CD4-positive, CD25-positive, alpha-beta regulatory T cell (primary cell): ENCODE results near the gene PRDM12. TPM values are rescaled to one million over a fixed set of nuclear protein-coding genes. Genes with fewer than 3 reads are reported as not detected.

Experiments
- ATAC-seq, 2 donors: fragments of 150-1000 bp; cut with Tn5 transposase; one replicate each; pipeline ENCODE4 v1.10.0; 2021; ENCODE audit warnings: low read depth in 2 of 2, moderate number of reproducible peaks in 2 of 2, moderate library complexity in 1 of 2
- DNase-seq, 3 donors: peaks; one replicate each; pipeline versions ENCODE4 v3.0.0 to v3.0.0-alpha.2; 2012 to 2022; ENCODE audit warnings: mixed read lengths in 1 of 3
- H3K27ac ChIP-seq: one replicate; pipeline ENCODE4 v1.7.0; 2013; ENCODE audit warnings: mild to moderate bottlenecking, low read length; ENCODE audit not compliant: insufficient read depth, poor library complexity, severe bottlenecking
- H3K27me3 ChIP-seq: one replicate; pipeline ENCODE4 v1.7.0; 2013; ENCODE audit warnings: low read length; ENCODE audit not compliant: control insufficient read depth, insufficient read depth
- H3K36me3 ChIP-seq: one replicate; pipeline ENCODE4 v1.7.0; 2013; ENCODE audit warnings: mild to moderate bottlenecking, low read length, moderate library complexity; ENCODE audit not compliant: control insufficient read depth, insufficient read depth
- H3K4me1 ChIP-seq: 2 replicates; pipeline ENCODE4 v1.7.0; 2013; ENCODE audit warnings: mild to moderate bottlenecking, low read length; ENCODE audit not compliant: insufficient read depth, control insufficient read depth, poor library complexity, severe bottlenecking
- H3K4me3 ChIP-seq: one replicate; pipeline ENCODE4 v1.7.0; 2013; ENCODE audit warnings: low read depth, mild to moderate bottlenecking, low read length, moderate library complexity
- H3K9me3 ChIP-seq, 2 experiments: 1 replicate in 1 of 2; 2 replicates in 1 of 2; pipeline ENCODE4 v1.7.0; 2013; ENCODE audit warnings: low read length in 2 of 2, mild to moderate bottlenecking in 1 of 2, moderate library complexity in 1 of 2; ENCODE audit not compliant: control insufficient read depth in 2 of 2
- H3K27ac Mint-ChIP-seq, 3 donors: one replicate each; pipeline ENCODE4 v1.8.0; 2020 to 2022; ENCODE audit warnings: mild to moderate bottlenecking in 3 of 3, mixed read lengths in 3 of 3, moderate library complexity in 2 of 3
- H3K27me3 Mint-ChIP-seq: one replicate; pipeline ENCODE4 v1.8.0; 2022; ENCODE audit warnings: mild to moderate bottlenecking, mixed read lengths
- H3K36me3 Mint-ChIP-seq: one replicate; pipeline ENCODE4 v1.8.0; 2020; ENCODE audit warnings: mixed read lengths
- H3K4me1 Mint-ChIP-seq, 4 donors: one replicate each; pipeline ENCODE4 v1.8.0; 2020 to 2022; ENCODE audit warnings: mixed read lengths in 4 of 4, mild to moderate bottlenecking in 1 of 4
- H3K4me3 Mint-ChIP-seq, 4 donors: one replicate each; pipeline ENCODE4 v1.8.0; 2020 to 2022; ENCODE audit warnings: mild to moderate bottlenecking in 4 of 4, mixed read lengths in 4 of 4, moderate library complexity in 3 of 4
- H3K9me3 Mint-ChIP-seq, 7 donors: one replicate each; pipeline ENCODE4 v1.8.0; 2020 to 2022; ENCODE audit warnings: mixed read lengths in 7 of 7, mild to moderate bottlenecking in 3 of 7, moderate library complexity in 2 of 7
- polyA plus RNA-seq, 4 donors: library from polyadenylated mRNA; unstranded; fragments of 300-500 nt; fragmentation: Illumina TruSeq; gene quantifications; one replicate each; pipeline ENCODE4 v1.2.3, GENCODE V29; 2021
- total RNA-seq: library from RNA; stranded (reverse); gene quantifications from one replicate; pipeline ENCODE4 v1.2.3, GENCODE V29; 2022

Gene PRDM12
- total and polyA plus RNA-seq, 5 donors from 2014 or later: 0.10 TPM; not detected in 4

DNA sequence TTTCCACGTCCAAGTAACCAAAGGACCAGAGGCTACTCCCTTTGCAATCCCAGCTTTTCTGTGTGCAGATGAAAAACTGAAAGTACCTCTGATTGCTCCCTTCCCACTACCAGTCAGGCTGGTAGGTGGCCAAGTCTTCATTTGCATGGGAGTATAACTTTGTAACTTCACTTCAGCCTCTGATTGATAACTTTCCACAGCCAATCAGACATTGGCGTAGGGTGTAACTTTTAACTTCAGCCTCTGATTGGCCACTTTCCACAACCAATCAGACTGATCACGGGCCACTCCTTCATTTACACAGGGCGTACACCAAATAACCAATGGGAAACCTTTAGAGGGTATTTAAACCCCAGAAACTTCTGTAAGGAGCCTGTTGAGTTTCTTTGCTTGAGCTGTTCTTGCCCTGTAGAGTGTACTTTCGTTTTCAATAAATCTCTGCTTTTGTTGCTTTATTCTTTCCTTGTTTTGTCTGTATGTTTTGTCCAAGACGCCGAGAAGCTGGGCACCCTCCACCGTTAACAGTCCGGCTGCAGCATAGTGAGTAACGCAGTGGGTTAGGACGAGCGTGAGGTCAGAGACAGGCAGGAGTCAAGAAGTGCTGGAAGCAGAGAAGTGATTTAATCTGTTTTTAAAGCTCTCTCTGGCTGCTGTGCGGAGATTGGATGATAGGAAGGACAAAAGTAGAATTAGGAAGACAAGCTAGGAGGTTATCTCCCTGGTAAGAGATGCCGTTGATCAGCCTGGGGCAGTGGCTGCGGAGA is 25.7 kb downstream of the PRDM12 start:
- Mint-ChIP-seq H3K4me3 (peak overlapping the region in 2 of 4 donors; percentile 9 to 87), H3K27ac (no peak overlapping the region), H3K27me3 (peaks cover 15% of the 10 kb centered on the region), H3K9me3 (peaks cover 0 to 4% (median 0%) of the 10 kb centered on the region in 7 donors), H3K36me3 (peaks cover 3% of the 10 kb centered on the region), H3K4me1 (peaks cover 4 to 40% (median 21%) of the 10 kb centered on the region in 4 donors)
- Histone ChIP-seq H3K4me3 (no peak overlapping the region), H3K4me1 (peaks cover 18% of the 10 kb centered on the region), H3K9me3 (peaks cover 1 to 2% of the 10 kb centered on the region in 2 experiments), H3K36me3 (no peaks in the 10 kb centered on the region), H3K27ac (no peak overlapping the region), H3K27me3 (no peaks in the 10 kb centered on the region)
- ATAC-seq (no peak), DNase-seq (peak in 1 of 3 donors; percentile 47)

DNA sequence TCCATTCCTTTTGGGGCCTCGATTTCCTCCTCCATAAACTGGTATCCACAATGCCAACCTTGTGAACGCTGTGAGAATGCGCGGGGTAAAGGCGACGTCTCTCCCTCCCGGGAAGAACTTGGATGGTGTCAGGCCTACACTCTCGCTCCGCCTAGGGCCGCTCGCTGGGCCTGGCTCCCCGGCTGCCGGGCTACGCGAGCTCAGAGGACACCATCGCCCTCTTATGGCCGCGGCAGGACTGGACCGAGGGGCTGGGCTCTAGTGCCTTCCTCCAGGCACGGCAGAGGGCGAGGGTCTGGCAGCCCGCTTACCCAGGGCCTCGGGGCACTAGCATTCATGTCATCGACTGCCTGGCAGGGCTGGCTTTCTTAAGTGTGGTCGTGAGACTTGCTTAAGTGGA is 27.9 kb downstream of the PRDM12 start:
- H3K4me1 Mint-ChIP-seq: peaks cover 6 to 62% (median 37%) of the 10 kb centered on the region in 4 donors
- DNase-seq: no peak

DNA sequence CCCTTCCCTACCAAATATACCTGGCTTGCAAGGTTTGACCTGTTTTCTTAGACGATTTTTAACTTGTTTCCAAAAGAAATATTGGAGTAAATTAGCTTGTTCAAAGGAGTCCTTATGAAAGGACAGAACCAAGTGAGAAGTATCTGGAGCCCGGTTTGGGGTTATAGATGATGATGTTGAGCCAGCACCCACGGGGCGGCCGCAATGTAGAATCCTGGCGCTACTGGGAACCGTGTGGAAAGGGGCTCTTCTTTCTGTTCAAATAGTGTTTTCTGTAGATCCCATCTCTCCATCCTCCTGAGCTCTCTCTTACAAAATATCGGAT is 28.7 kb downstream of the PRDM12 start:
- Histone ChIP-seq H3K4me3 (peak overlapping the region; percentile 98), H3K36me3 (peaks cover 20% of the 10 kb centered on the region), H3K27me3 (no peaks in the 10 kb centered on the region), H3K27ac (peak overlapping the region; percentile 45), H3K9me3 (no peaks in the 10 kb centered on the region), H3K4me1 (peaks cover 24% of the 10 kb centered on the region)
- peaks cover 11% of the 10 kb centered on the region for H3K27me3 Mint-ChIP-seq
- H3K4me3 Mint-ChIP-seq: peak overlapping the region; percentile 88 to 98 (median 94)
- H3K9me3 Mint-ChIP-seq: peaks cover 0 to 4% (median 0%) of the 10 kb centered on the region in 7 donors
- H3K4me1 Mint-ChIP-seq: peaks cover 8 to 59% (median 38%) of the 10 kb centered on the region in 4 donors
- H3K27ac Mint-ChIP-seq: peak overlapping the region; percentile 98
- H3K36me3 Mint-ChIP-seq: peaks cover 24% of the 10 kb centered on the region
- ATAC-seq (no peak), DNase-seq (no peak)

More for the DNA sequence above, 27.9 kb downstream of the PRDM12 start:
- H3K27ac Mint-ChIP-seq: peak overlapping the region in 1 of 3 donors; percentile 98
- peak overlapping the region in 3 of 4 donors; percentile 88 to 95 (median 92) for H3K4me3 Mint-ChIP-seq
- H3K4me3 ChIP-seq: no peak overlapping the region
- H3K9me3 ChIP-seq: no peaks in the 10 kb centered on the region
- H3K27ac ChIP-seq: no peak overlapping the region
- H3K36me3 ChIP-seq: peaks cover 14% of the 10 kb centered on the region
- ATAC-seq: no peak
- H3K4me1 ChIP-seq: peaks cover 24% of the 10 kb centered on the region
- H3K36me3 Mint-ChIP-seq: peaks cover 21% of the 10 kb centered on the region
- H3K9me3 Mint-ChIP-seq: peaks cover 0 to 4% (median 0%) of the 10 kb centered on the region in 7 donors
- H3K27me3 Mint-ChIP-seq: peaks cover 11% of the 10 kb centered on the region
- H3K27me3 ChIP-seq: no peaks in the 10 kb centered on the region

DNA sequence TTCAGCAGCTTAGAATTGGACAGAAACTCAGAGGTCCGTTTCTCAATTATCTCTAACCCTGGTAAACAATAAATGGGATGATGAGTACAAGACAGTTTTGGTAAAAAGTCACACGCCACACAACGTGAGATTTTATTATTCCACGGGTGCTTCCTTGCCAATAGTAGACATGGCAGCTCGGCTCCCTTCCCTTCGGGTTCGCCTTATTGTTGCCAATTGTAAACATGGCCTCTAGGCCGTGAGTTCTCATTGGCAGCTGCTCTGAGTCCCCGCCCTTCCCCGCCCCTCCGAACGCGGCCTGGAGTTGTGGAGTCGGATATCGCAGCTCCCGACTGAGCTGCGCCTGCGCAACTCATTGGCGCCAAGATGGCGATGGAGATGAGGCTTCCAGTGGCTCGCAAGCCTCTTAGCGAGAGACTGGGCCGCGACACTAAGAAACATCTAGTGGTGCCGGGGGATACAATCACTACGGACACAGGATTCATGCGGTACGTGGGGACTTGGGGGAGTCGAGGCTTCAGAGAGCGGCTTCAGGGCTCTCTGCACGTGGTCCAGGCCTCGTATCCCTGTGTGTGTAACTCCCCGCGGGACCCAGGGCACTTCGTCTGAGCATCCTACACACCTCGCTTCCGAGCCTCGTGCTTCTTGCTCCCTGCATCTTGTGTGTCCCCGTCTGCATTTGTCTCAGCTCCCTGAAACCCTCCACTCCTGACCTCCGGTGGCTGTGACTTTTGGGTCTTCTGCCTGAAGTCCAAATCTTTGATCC is 29.2 kb downstream of the PRDM12 start, which contains the start of gene EXOSC2:
TSS of gene EXOSC2 (plus strand) at position 355 of the 766 bp plus-strand sequence. CDS start at position 367, 12 bp downstream.
- Histone ChIP-seq H3K4me1 (peaks cover 24% of the 10 kb centered on the region), H3K27me3 (no peaks in the 10 kb centered on the region), H3K9me3 (no peaks in the 10 kb centered on the region), H3K27ac (peak within 1 kb of the TSS; percentile 74), H3K4me3 (peak within 1 kb of the TSS; percentile 98), H3K36me3 (peaks cover 25% of the 10 kb centered on the region)
- Mint-ChIP-seq H3K27ac (peak within 1 kb of the TSS; percentile 98), H3K4me1 (peaks cover 9 to 56% (median 36%) of the 10 kb centered on the region in 4 donors), H3K27me3 (peaks cover 11% of the 10 kb centered on the region), H3K9me3 (peaks cover 0 to 4% (median 0%) of the 10 kb centered on the region in 7 donors), H3K36me3 (peaks cover 26% of the 10 kb centered on the region), H3K4me3 (peak within 1 kb of the TSS; percentile 88 to 98 (median 94))
- peak; percentile 99 to 100 for ATAC-seq
- DNase-seq: peak; percentile 92 to 99 (median 98)

DNA sequence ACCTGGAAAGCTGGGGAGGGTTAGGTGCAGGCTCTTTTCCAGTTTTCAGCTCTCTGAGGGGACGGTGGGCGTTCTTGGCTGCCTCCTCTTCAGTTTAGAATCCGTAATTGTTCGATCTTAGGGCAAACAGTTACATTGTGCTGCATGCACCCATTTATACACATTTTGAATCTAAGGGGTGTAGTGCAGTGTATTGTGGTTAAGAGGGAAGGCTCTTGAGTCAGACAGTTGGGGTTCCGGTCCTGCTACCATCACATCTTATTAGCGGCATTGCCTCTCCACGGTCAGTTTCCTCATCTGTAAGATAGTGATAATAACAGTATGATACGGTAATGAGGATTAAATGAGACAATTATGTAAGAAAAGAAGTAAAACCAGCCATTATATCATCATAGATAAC is 29.8 kb downstream of the PRDM12 start:
- Histone ChIP-seq H3K27me3 (no peaks in the 10 kb centered on the region), H3K4me1 (peaks cover 24% of the 10 kb centered on the region), H3K36me3 (peaks cover 31% of the 10 kb centered on the region), H3K27ac (peak overlapping the region; percentile 74), H3K9me3 (no peaks in the 10 kb centered on the region), H3K4me3 (peak overlapping the region; percentile 98)
- H3K27ac Mint-ChIP-seq: peak overlapping the region; percentile 92 to 98 (median 98)
- peaks cover 32% of the 10 kb centered on the region for H3K36me3 Mint-ChIP-seq
- peaks cover 0 to 4% (median 0%) of the 10 kb centered on the region in 7 donors for H3K9me3 Mint-ChIP-seq
- H3K4me3 Mint-ChIP-seq: peak overlapping the region; percentile 88 to 98 (median 94)
- peaks cover 13 to 61% (median 42%) of the 10 kb centered on the region in 4 donors for H3K4me1 Mint-ChIP-seq
- H3K27me3 Mint-ChIP-seq: peaks cover 11% of the 10 kb centered on the region
- DNase-seq (peak in 1 of 3 donors; percentile 62), ATAC-seq (no peak)

DNA sequence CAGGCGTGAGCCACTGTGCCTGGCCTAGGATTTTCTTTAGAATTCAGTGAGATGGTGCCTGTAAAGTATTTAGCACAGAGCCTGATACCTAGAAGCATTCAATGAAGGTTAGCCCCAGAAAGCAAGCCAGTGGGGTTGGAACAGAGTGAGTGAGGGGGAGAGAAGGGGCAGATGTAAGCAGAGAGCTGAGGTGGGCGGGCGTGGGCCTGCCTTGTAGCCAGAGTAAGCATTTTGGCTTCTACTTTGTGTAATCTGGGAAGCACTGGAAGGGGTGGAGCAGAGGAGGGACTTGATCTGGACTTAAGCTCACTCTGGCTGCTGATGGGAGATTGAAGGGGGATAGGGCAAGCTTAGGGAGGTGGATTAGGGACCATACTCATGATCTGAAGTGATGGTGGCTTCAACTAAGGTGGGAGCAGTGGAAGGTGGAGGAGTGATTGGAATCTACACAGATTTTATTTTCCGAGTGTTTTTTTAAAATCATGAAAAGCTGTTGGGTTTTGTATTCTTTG is 31.8 kb downstream of the PRDM12 start:
- H3K4me1 ChIP-seq: peaks cover 24% of the 10 kb centered on the region
- H3K27me3 ChIP-seq: no peaks in the 10 kb centered on the region
- DNase-seq (no peak), ATAC-seq (no peak)
- Mint-ChIP-seq H3K36me3 (peaks cover 35% of the 10 kb centered on the region), H3K4me3 (peak overlapping the region in 3 of 4 donors; percentile 29 to 65 (median 60)), H3K9me3 (peaks cover 0 to 2% (median 0%) of the 10 kb centered on the region in 7 donors), H3K27me3 (no peaks in the 10 kb centered on the region), H3K27ac (no peak overlapping the region), H3K4me1 (peaks cover 13 to 57% (median 41%) of the 10 kb centered on the region in 4 donors)
- H3K36me3 ChIP-seq: peaks cover 41% of the 10 kb centered on the region
- no peak overlapping the region for H3K4me3 ChIP-seq
- no peaks in the 10 kb centered on the region for H3K9me3 ChIP-seq
- no peak overlapping the region for H3K27ac ChIP-seq

DNA sequence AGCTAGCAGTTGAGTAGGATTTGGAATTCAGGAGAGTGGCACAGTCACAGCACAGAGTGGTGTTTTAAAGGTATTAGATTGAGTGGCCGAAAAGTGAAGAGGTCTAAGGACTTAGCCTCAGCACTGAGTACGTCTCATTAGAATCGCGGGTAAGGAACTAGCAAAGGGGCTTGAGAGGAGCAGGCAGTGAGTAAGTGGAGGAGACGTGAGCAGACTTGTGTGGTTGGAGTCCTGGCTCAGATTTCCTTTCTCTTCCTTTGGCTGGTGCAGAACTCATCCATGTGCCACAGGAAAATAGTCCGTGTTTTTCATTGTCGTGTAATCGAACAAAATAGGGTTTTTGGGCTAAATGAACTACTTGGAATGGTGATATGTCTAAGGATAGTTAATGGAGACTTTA is 32.6 kb downstream of the PRDM12 start:
- Mint-ChIP-seq H3K27ac (no peak overlapping the region), H3K27me3 (no peaks in the 10 kb centered on the region), H3K36me3 (peaks cover 33% of the 10 kb centered on the region), H3K9me3 (peaks cover 0 to 2% (median 0%) of the 10 kb centered on the region in 7 donors), H3K4me3 (peak overlapping the region in 1 of 4 donors; percentile 60), H3K4me1 (peaks cover 13 to 54% (median 41%) of the 10 kb centered on the region in 4 donors)
- ATAC-seq (no peak), DNase-seq (no peak)
- Histone ChIP-seq H3K9me3 (no peaks in the 10 kb centered on the region), H3K36me3 (peaks cover 49% of the 10 kb centered on the region), H3K4me3 (no peak overlapping the region), H3K27me3 (no peaks in the 10 kb centered on the region), H3K4me1 (peaks cover 24% of the 10 kb centered on the region), H3K27ac (no peak overlapping the region)
